Activated CD4-positive, alpha-beta T cell treated with anti-CD3 and anti-CD28 coated beads, Interleukin-2, amount 10 ng/mL, durations not matched to agents 7 days and 5 days (primary cell): ENCODE measurements around the gene TRUB1. TPM values are rescaled to one million over a fixed set of nuclear protein-coding genes. Genes with fewer than 3 reads are reported as not detected.

ENCODE experiments used
- CTCF ChIA-PET: fragments of 350-600 bp; sonication (Branson Sonifier 250); formaldehyde crosslinking; loops from one replicate; lab custom pipeline; 2021; ENCODE audit warnings: antibody characterized with exemption; lab: Charles Lee
- POLR2A ChIA-PET: fragments of 350-600 bp; sonication (Branson Sonifier 250); formaldehyde crosslinking; loops from one replicate; lab custom pipeline; 2021; ENCODE audit warnings: antibody characterized with exemption; lab: Charles Lee
- DNase-seq: peaks from one replicate; pipeline ENCODE4 v3.0.0-alpha.2; 2020
- H3K27ac Mint-ChIP-seq: one replicate; pipeline ENCODE4 v1.8.0; 2021; ENCODE audit warnings: mild to moderate bottlenecking, moderate library complexity, mixed read lengths
- H3K27me3 Mint-ChIP-seq: one replicate; pipeline ENCODE4 v1.8.0; 2021; ENCODE audit warnings: mixed read lengths
- H3K36me3 Mint-ChIP-seq: one replicate; pipeline ENCODE4 v1.8.0; 2021; ENCODE audit warnings: low read depth, mixed read lengths
- H3K4me1 Mint-ChIP-seq: one replicate; pipeline ENCODE4 v1.8.0; 2021; ENCODE audit warnings: mixed read lengths
- H3K4me3 Mint-ChIP-seq: one replicate; pipeline ENCODE4 v1.8.0; 2021; ENCODE audit warnings: mild to moderate bottlenecking, moderate library complexity, mixed read lengths
- H3K9me3 Mint-ChIP-seq: one replicate; pipeline ENCODE4 v1.8.0; 2021; ENCODE audit warnings: mixed read lengths
- total RNA-seq, 2 experiments: library from RNA; stranded (reverse); gene quantifications; one replicate each; pipeline ENCODE4 v1.2.3, GENCODE V29; 2021

TRUB1 gene
- total RNA-seq, 2 experiments from 2014 or later = 12.3 to 12.4 TPM

DNA sequence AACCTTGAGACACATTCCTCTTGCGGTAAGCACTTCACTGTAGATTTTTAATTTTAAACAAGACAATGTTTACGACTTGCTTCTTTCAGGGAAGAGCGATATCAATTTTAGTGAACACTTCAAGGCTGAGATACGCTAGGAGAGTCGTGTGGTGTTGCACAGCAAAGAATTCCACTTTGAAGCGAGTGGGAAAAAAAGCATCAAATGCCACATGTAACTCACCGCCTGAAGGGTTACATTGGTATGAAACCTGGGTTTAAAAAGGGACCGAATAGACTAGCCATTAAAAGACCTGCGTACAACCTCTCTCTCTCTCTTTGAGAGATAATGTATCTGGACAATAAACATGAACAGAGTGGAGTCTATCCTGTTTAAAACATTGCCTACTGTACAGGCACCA lies 86.4 kb downstream of the TRUB1 start:
- no peak for DNase-seq
- no peaks in the 10 kb centered on the region for H3K9me3 Mint-ChIP-seq
- no peak overlapping the region for H3K4me3 Mint-ChIP-seq
- H3K36me3 Mint-ChIP-seq = no peaks in the 10 kb centered on the region
- peaks cover 3% of the 10 kb centered on the region for H3K27me3 Mint-ChIP-seq
- no peak overlapping the region for H3K27ac Mint-ChIP-seq
- ChIA-PET POLR2A (no interaction called here), CTCF (interaction anchor here (0.5 kb wide), 1 partner anchor 37 kb away, joined by 3 read pairs; no protein-coding TSS in a partner anchor)
- no peaks in the 10 kb centered on the region for H3K4me1 Mint-ChIP-seq

DNA sequence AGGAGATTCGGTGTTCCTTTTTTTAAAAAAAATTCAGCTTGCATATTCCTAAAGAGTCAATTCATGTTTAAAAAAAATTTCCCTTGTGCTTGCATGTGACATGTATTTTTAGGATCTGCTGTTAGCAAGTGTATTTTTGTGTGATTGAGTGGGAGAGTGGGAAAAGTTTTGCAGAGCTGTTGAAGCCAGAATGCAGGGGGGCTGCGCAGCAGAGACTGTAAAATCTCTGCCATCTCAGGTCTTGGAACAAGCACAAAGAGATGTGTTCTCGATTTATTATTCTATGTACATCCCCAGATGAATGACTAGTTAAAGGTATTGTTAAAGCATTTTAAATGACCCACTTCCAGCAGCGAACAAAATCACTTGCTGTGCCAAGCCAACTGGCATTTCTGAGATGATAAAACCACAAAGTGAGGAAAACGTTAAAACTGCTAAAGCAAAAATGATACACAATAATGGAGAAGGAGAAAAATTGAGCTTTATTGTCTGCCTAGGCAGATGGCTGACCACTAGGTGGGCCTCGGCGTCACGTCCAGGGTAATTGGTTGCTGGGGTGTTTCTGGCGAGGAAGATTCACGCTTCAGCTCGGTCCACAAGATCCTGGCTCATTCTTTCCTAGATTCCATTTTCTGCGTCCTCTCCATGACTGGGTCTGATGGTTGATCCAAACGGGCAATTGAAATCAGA lies 88.2 kb downstream of the TRUB1 start:
- Mint-ChIP-seq H3K4me3 (no peak overlapping the region), H3K9me3 (no peaks in the 10 kb centered on the region)

DNA sequence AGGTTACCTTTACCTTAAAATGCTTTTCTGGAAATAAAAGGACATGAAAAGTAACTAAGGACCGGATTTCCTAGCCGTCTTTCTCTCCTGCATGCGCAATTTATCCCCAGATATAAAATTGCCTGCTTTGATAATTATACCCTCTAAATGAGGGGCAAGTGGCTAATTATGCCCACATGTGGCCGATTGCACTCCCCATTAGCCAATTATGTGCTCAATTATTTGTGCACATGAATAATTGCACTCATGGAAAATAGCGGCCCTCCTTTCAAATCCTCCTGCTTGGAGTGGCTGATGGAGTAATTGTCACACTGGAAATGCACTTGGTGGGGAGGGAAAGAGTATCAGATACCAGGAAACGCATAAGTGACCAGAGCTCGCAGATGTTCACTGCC lies 88.7 kb downstream of the TRUB1 start:
- H3K36me3 Mint-ChIP-seq = no peaks in the 10 kb centered on the region
- H3K9me3 Mint-ChIP-seq = no peaks in the 10 kb centered on the region
- H3K4me1 Mint-ChIP-seq = no peaks in the 10 kb centered on the region
- H3K27me3 Mint-ChIP-seq = peaks cover 8% of the 10 kb centered on the region
- ChIA-PET POLR2A (no interaction called here), CTCF (no interaction called here)
- no peak overlapping the region for H3K27ac Mint-ChIP-seq
- DNase-seq = no peak
- H3K4me3 Mint-ChIP-seq = no peak overlapping the region

More for the DNA sequence above, 88.2 kb downstream of the TRUB1 start:
- ChIA-PET CTCF (no interaction called here), POLR2A (no interaction called here)
- Mint-ChIP-seq H3K27ac (no peak overlapping the region), H3K36me3 (no peaks in the 10 kb centered on the region), H3K27me3 (peaks cover 6% of the 10 kb centered on the region), H3K4me1 (no peaks in the 10 kb centered on the region)
- DNase-seq = no peak

Other genes with a start within 250 kb of the TRUB1 start
- gene FHIP2A, start 116.4 kb upstream of the TRUB1 start, total RNA-seq = 10 to 100 TPM; 23.3 to 34.2 TPM
- gene ATRNL1, start 155.2 kb downstream of the TRUB1 start, total RNA-seq = under 1 TPM; 0.12 to 0.22 TPM